ENCODE results near the gene EXOC2. TPM values are rescaled to one million over a fixed set of nuclear protein-coding genes. Genes with fewer than 3 reads are reported as not detected.

Gene EXOC2
- total RNA-seq, 1 experiment from 2014 or later: 45.7 TPM

- ATAC-seq (no peak), DNase-seq (ENCODE audit: low spot score) (no peak)
- ChIA-PET CTCF (no interaction called here), POLR2A (no interaction called here)
- Mint-ChIP-seq H3K4me1 (peaks cover 5% of the 10 kb centered on the region; the same call in 1 of the 2 replicates), H3K4me3 (no peak overlapping the region), H3K36me3 (peaks cover 23% of the 10 kb centered on the region), H3K27ac (peak overlapping the region; percentile 10; the same call in 1 of the 2 replicates), H3K9me3 (peaks cover 9% of the 10 kb centered on the region), H3K27me3 (ENCODE audit: low read depth) (no peaks in the 10 kb centered on the region)
- no peak for TF ChIP-seq GABPB1 (CRISPR knock-in tag; IDR thresholded peaks at IDR 0.05)
- TF ChIP-seq JAZF1 (CRISPR knock-in tag; IDR thresholded peaks at IDR 0.05): no peak
- no peak for TF ChIP-seq ZNF121 (CRISPR knock-in tag; IDR thresholded peaks at IDR 0.05)
Observed at GRCh38 chr6:604579-604978, 88.4 kb downstream of the EXOC2 start.

DNA sequence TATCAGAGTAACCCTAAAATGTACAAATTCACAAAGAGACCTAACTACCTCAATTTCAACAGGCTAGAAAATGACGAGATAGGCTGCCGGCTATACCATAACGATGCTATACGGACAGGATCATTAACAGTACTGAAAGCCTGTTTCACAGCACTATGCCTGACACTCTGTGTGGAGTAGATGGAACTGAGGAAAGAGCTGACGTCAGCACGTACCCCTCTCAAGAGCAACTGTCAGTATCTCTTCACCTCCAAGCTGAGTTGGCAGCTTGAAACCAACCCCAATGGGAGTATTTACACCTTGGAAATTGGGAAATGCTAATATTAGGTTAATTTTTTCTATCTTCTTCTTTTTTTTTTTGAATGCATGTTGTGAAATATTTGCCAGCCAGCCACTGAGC is 89.7 kb downstream of the EXOC2 start:
- H3K27me3 Mint-ChIP-seq (ENCODE audit: low read depth): no peaks in the 10 kb centered on the region
- TF ChIP-seq GRHL2 (CRISPR knock-in tag; IDR thresholded peaks at IDR 0.05; ENCODE audit: insufficient replicate concordance, severe bottlenecking) (no peak), PRRX2 (CRISPR knock-in tag; IDR thresholded peaks at IDR 0.05) (no peak), TP53 (CRISPR knock-in tag; IDR thresholded peaks at IDR 0.05) (no peak), ZNF423 (CRISPR knock-in tag; IDR thresholded peaks at IDR 0.05) (no peak), ZNF671 (CRISPR knock-in tag; IDR thresholded peaks at IDR 0.05) (no peak), ELF4 (CRISPR knock-in tag; IDR thresholded peaks at IDR 0.05; ENCODE audit: low read depth) (no peak), ZNF232 (CRISPR knock-in tag; IDR thresholded peaks at IDR 0.05) (no peak), JAZF1 (CRISPR knock-in tag; IDR thresholded peaks at IDR 0.05) (no peak), CREM (CRISPR knock-in tag; IDR thresholded peaks at IDR 0.05) (no peak)
- TF ChIP-seq, protein P1, sequence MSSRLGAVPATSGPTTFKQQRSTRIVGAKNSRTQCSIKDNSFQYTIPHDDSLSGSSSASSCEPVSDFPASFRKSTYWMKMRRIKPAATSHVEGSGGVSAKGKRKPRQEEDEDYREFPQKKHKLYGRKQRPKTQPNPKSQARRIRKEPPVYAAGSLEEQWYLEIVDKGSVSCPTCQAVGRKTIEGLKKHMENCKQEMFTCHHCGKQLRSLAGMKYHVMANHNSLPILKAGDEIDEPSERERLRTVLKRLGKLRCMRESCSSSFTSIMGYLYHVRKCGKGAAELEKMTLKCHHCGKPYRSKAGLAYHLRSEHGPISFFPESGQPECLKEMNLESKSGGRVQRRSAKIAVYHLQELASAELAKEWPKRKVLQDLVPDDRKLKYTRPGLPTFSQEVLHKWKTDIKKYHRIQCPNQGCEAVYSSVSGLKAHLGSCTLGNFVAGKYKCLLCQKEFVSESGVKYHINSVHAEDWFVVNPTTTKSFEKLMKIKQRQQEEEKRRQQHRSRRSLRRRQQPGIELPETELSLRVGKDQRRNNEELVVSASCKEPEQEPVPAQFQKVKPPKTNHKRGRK (CRISPR knock-in tag; IDR thresholded peaks at IDR 0.05; ENCODE audit: borderline replicate concordance): no peak
- TF ChIP-seq, protein P2, sequence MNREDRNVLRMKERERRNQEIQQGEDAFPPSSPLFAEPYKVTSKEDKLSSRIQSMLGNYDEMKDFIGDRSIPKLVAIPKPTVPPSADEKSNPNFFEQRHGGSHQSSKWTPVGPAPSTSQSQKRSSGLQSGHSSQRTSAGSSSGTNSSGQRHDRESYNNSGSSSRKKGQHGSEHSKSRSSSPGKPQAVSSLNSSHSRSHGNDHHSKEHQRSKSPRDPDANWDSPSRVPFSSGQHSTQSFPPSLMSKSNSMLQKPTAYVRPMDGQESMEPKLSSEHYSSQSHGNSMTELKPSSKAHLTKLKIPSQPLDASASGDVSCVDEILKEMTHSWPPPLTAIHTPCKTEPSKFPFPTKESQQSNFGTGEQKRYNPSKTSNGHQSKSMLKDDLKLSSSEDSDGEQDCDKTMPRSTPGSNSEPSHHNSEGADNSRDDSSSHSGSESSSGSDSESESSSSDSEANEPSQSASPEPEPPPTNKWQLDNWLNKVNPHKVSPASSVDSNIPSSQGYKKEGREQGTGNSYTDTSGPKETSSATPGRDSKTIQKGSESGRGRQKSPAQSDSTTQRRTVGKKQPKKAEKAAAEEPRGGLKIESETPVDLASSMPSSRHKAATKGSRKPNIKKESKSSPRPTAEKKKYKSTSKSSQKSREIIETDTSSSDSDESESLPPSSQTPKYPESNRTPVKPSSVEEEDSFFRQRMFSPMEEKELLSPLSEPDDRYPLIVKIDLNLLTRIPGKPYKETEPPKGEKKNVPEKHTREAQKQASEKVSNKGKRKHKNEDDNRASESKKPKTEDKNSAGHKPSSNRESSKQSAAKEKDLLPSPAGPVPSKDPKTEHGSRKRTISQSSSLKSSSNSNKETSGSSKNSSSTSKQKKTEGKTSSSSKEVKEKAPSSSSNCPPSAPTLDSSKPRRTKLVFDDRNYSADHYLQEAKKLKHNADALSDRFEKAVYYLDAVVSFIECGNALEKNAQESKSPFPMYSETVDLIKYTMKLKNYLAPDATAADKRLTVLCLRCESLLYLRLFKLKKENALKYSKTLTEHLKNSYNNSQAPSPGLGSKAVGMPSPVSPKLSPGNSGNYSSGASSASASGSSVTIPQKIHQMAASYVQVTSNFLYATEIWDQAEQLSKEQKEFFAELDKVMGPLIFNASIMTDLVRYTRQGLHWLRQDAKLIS (CRISPR knock-in tag; IDR thresholded peaks at IDR 0.05; ENCODE audit: borderline replicate concordance): no peak
- TF ChIP-seq, protein P3, sequence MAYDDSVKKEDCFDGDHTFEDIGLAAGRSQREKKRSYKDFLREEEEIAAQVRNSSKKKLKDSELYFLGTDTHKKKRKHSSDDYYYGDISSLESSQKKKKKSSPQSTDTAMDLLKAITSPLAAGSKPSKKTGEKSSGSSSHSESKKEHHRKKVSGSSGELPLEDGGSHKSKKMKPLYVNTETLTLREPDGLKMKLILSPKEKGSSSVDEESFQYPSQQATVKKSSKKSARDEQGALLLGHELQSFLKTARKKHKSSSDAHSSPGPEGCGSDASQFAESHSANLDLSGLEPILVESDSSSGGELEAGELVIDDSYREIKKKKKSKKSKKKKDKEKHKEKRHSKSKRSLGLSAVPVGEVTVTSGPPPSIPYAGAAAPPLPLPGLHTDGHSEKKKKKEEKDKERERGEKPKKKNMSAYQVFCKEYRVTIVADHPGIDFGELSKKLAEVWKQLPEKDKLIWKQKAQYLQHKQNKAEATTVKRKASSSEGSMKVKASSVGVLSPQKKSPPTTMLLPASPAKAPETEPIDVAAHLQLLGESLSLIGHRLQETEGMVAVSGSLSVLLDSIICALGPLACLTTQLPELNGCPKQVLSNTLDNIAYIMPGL (CRISPR knock-in tag; IDR thresholded peaks at IDR 0.05): no peak
- TF ChIP-seq, protein P4, sequence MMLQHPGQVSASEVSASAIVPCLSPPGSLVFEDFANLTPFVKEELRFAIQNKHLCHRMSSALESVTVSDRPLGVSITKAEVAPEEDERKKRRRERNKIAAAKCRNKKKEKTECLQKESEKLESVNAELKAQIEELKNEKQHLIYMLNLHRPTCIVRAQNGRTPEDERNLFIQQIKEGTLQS (CRISPR knock-in tag; conservative IDR thresholded peaks at IDR 0.05): no peak
- TF ChIP-seq, protein P5, sequence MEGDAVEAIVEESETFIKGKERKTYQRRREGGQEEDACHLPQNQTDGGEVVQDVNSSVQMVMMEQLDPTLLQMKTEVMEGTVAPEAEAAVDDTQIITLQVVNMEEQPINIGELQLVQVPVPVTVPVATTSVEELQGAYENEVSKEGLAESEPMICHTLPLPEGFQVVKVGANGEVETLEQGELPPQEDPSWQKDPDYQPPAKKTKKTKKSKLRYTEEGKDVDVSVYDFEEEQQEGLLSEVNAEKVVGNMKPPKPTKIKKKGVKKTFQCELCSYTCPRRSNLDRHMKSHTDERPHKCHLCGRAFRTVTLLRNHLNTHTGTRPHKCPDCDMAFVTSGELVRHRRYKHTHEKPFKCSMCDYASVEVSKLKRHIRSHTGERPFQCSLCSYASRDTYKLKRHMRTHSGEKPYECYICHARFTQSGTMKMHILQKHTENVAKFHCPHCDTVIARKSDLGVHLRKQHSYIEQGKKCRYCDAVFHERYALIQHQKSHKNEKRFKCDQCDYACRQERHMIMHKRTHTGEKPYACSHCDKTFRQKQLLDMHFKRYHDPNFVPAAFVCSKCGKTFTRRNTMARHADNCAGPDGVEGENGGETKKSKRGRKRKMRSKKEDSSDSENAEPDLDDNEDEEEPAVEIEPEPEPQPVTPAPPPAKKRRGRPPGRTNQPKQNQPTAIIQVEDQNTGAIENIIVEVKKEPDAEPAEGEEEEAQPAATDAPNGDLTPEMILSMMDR (IDR thresholded peaks at IDR 0.05): no peak
- TF ChIP-seq, protein P6, sequence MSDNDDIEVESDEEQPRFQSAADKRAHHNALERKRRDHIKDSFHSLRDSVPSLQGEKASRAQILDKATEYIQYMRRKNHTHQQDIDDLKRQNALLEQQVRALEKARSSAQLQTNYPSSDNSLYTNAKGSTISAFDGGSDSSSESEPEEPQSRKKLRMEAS (CRISPR knock-in tag; IDR thresholded peaks at IDR 0.05): no peak
- no peak for DNase-seq (ENCODE audit: low spot score)
- ATAC-seq: no peak
- no peak overlapping the region for H3K4me3 Mint-ChIP-seq
- peaks cover 9% of the 10 kb centered on the region for H3K9me3 Mint-ChIP-seq
- H3K27ac Mint-ChIP-seq: no peak overlapping the region
- ChIA-PET POLR2A (no interaction called here), CTCF (interaction anchor here (1.0 kb wide), 1 partner anchor 10 kb away, joined by 4 read pairs; no protein-coding TSS in a partner anchor)
- H3K4me1 Mint-ChIP-seq: peaks cover 10% of the 10 kb centered on the region; the same call in 1 of the 2 replicates
- peaks cover 23% of the 10 kb centered on the region for H3K36me3 Mint-ChIP-seq

All from WTC11 (cell line).